OCI-LY3 (cell line): ENCODE results near the gene GJA1.
"Not testable (repeated sequence)": the region's sequence is repeated elsewhere in the genome, so short reads cannot be mapped to it uniquely, and the experiment has no call there.

ENCODE experiments used
- H2AFZ ChIP-seq: fragments of 200-600, 300-600 bp; shearing (Covaris generic); 2 replicates; pipeline ENCODE4 v1.6.0; 2014; ENCODE audit warnings: antibody characterized with exemption, low read depth, low read length
- H3K27ac ChIP-seq: fragments of 200-600, 300-600 bp; sonication (generic); 2 replicates; pipeline ENCODE4 v1.5.1; 2014; ENCODE audit warnings: mild to moderate bottlenecking, low read length, moderate library complexity, mixed read lengths
- H3K27me3 ChIP-seq: fragments of 200-600, 300-600 bp; sonication (generic); 2 replicates; pipeline ENCODE4 v1.6.1; 2014; ENCODE audit warnings: low read depth, low read length, mixed read lengths
- H3K36me3 ChIP-seq: fragments of 200-600, 300-600 bp; sonication (generic); replicated peaks from 2 replicates; pipeline ENCODE3; 2014; ENCODE audit warnings: low read depth, low read length, mixed read lengths
- H3K4me1 ChIP-seq: fragments of 300-600, 200-600 bp; sonication (generic); 2 replicates; pipeline ENCODE4 v1.6.1; 2014; ENCODE audit warnings: low read length, mixed read lengths
- H3K4me2 ChIP-seq: fragments of 200-600, 300-600 bp; sonication (generic); 2 replicates; pipeline ENCODE4 v1.6.1; 2014; ENCODE audit warnings: low read length, mixed read lengths
- H3K4me3 ChIP-seq: fragments of 300-600, 200-600 bp; sonication (generic); 2 replicates; pipeline ENCODE4 v1.5.1; 2014; ENCODE audit warnings: antibody characterized with exemption, mild to moderate bottlenecking, low read length, moderate library complexity
- H3K79me2 ChIP-seq: fragments of 300-600, 200-600 bp; shearing (Covaris generic); 2 replicates; pipeline ENCODE4 v1.6.1; 2014; ENCODE audit warnings: mild to moderate bottlenecking, low read length, mixed read lengths
- H3K9ac ChIP-seq: fragments of 300-600, 200-600 bp; shearing (Covaris generic); 2 replicates; pipeline ENCODE4 v1.6.0; 2014; ENCODE audit warnings: mild to moderate bottlenecking, low read length, moderate library complexity
- H3K9me3 ChIP-seq: fragments of 200-600, 300-600 bp; shearing (Covaris generic); 2 replicates; pipeline ENCODE4 v1.6.1; 2014; ENCODE audit warnings: low read length, mixed read lengths; ENCODE audit not compliant: insufficient read depth
- H4K20me1 ChIP-seq: fragments of 200-600, 300-600 bp; sonication (generic); 2 replicates; pipeline ENCODE4 v1.6.1; 2016; ENCODE audit warnings: low read length, mixed read lengths; ENCODE audit not compliant: insufficient read depth
- EZH2phosphoT487 ChIP-seq: fragments of 200-600 bp; shearing (Covaris generic); IDR thresholded peaks from 2 replicates; pipeline ENCODE4 v1.6.1; 2018; ENCODE audit warnings: antibody characterized with exemption, mixed run types, low read depth
- TF ChIP-seq, protein P1 (sequence below): fragments of 200-600, 300-600 bp; sonication (generic); IDR thresholded peaks from 2 replicates; pipeline ENCODE4 v1.5.1; 2014; ENCODE audit warnings: antibody characterized with exemption, low read length, low read depth

Gene GJA1

DNA sequence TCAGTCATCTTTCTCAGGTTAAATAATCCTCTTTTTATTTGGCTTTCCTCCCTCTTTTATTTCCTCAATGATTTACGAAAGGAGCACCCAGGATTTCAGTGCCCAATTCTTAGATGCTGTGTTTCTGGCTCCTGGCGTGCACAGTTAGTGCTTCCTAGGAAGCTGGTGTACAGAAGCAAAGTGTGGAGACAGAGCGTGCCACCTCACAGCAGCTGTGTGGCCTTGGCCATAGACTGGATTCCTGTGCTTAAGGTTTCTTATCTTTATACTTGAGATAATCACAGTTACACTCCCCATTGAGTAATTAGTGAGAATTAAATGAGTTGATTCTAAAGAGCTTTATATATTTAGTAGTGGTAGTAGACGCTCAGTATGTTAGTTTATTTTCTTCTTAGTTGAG lies 39.7 kb upstream of the GJA1 start:
- Histone ChIP-seq H2AFZ (no peak overlapping the region), H3K9me3 (no peaks in the 10 kb centered on the region), H3K4me1 (peaks cover 27% of the 10 kb centered on the region), H4K20me1 (no peaks in the 10 kb centered on the region), H3K4me3 (no peak overlapping the region), H3K36me3 (no peaks in the 10 kb centered on the region), H3K9ac (no peak overlapping the region), H3K79me2 (no peaks in the 10 kb centered on the region), H3K27me3 (no peaks in the 10 kb centered on the region), H3K4me2 (no peak overlapping the region), H3K27ac (no peak overlapping the region)
- TF ChIP-seq, protein P1, sequence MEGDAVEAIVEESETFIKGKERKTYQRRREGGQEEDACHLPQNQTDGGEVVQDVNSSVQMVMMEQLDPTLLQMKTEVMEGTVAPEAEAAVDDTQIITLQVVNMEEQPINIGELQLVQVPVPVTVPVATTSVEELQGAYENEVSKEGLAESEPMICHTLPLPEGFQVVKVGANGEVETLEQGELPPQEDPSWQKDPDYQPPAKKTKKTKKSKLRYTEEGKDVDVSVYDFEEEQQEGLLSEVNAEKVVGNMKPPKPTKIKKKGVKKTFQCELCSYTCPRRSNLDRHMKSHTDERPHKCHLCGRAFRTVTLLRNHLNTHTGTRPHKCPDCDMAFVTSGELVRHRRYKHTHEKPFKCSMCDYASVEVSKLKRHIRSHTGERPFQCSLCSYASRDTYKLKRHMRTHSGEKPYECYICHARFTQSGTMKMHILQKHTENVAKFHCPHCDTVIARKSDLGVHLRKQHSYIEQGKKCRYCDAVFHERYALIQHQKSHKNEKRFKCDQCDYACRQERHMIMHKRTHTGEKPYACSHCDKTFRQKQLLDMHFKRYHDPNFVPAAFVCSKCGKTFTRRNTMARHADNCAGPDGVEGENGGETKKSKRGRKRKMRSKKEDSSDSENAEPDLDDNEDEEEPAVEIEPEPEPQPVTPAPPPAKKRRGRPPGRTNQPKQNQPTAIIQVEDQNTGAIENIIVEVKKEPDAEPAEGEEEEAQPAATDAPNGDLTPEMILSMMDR: no peak
- TF ChIP-seq EZH2phosphoT487: no peak

DNA sequence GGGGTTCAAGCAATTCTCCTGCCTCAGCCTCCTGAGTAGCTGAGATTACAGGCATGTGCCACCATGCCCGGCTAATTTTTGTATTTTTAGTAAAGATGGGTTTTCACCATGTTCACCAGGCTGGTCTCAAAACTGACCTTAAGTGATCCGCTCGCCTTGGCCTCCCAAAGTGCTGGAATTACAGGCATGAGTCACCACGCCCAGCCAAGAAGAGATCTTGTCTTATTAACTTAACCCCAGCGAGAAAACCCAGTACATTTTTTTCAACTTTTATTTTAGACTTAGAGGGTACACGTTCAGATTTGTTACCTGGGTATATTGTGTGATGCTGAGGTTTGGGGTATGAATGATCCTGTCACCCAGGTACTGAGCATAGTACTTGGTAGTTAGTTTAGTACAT lies 38.3 kb upstream of the GJA1 start:
- H3K9me3 ChIP-seq, H3K79me2 ChIP-seq, H3K9ac ChIP-seq, H4K20me1 ChIP-seq, H3K4me2 ChIP-seq, H2AFZ ChIP-seq, H3K27me3 ChIP-seq, H3K36me3 ChIP-seq, H3K4me3 ChIP-seq, H3K27ac ChIP-seq: not testable (repeated sequence)
- H3K4me1 ChIP-seq: peaks cover 27% of the 10 kb centered on the region

DNA sequence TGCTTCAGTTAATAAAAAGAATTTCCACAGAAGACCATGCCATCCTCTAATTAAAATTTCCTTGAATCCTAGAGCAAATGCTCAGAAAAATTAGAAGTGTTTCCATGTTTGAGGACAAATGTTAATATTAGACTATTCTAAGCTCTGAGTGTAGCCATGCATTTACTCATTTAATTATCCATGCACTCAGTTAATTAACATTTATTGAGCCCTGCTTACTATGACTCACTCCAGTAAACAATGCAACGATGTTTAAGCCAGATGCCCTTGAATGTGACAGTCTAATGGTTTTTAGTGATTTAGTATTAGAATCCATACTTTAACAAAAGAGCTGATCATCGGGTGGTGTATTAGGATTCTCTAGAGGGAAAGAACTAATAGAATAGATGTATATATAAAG lies 37.3 kb upstream of the GJA1 start:
- Histone ChIP-seq H4K20me1 (no peaks in the 10 kb centered on the region), H3K4me2 (no peak overlapping the region), H3K4me1 (peaks cover 18% of the 10 kb centered on the region), H3K27ac (no peak overlapping the region), H3K4me3 (no peak overlapping the region), H3K27me3 (no peaks in the 10 kb centered on the region), H3K79me2 (no peaks in the 10 kb centered on the region), H2AFZ (no peak overlapping the region), H3K9ac (no peak overlapping the region), H3K9me3 (no peaks in the 10 kb centered on the region), H3K36me3 (no peaks in the 10 kb centered on the region)
- TF ChIP-seq EZH2phosphoT487: no peak
- TF ChIP-seq, protein P1: no peak

DNA sequence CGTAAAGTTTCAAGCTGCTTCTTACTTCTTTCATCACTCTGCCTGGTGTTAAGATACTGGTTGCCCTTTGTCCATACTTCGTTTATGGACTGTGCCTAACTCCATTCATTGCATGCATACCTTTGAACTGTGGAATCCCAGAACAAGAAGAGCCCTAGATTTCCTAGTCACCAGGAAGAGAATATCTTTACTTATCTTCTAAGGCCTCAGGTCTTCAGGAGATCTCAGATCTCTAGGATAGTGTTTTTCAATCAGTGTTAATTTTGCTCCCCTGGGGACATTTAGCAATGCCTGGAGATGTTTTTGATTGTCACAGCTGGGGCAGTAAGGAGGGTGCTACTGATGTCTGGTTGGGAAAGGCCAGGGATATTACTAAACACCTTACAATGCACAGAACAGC lies 35.5 kb upstream of the GJA1 start:
- H3K79me2 ChIP-seq: no peaks in the 10 kb centered on the region
- no peak for TF ChIP-seq EZH2phosphoT487
- TF ChIP-seq, protein P1: no peak

DNA sequence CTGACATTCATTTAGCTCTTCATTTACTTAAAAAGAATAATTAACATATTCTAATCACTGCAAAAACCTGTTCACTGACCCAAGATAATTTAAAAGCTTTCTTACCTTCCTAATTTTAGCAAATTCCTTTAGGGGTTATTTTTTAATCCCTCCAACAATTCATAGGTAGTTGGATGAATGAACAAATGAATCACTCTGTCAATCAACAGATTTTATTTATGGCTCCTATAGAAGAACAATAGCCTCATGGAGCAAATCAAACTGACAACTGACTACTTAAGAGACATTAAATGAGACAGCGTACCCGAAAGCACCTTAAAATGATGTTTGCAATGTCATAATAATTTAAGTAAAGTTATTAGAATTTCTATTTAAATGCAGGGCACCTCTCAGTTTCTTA lies 31.5 kb upstream of the GJA1 start:
- Histone ChIP-seq H3K27ac (no peak overlapping the region), H3K27me3 (no peaks in the 10 kb centered on the region), H3K9ac (no peak overlapping the region), H3K4me3 (no peak overlapping the region), H3K79me2 (no peaks in the 10 kb centered on the region), H3K36me3 (no peaks in the 10 kb centered on the region), H2AFZ (no peak overlapping the region), H3K9me3 (no peaks in the 10 kb centered on the region), H3K4me2 (no peak overlapping the region), H4K20me1 (no peaks in the 10 kb centered on the region), H3K4me1 (no peaks in the 10 kb centered on the region)
- TF ChIP-seq EZH2phosphoT487: no peak
- TF ChIP-seq, protein P1: no peak

More for the DNA sequence above, 35.5 kb upstream of the GJA1 start:
- H3K9me3 ChIP-seq: no peaks in the 10 kb centered on the region
- no peaks in the 10 kb centered on the region for H4K20me1 ChIP-seq
- H3K27me3 ChIP-seq: no peaks in the 10 kb centered on the region
- H3K4me1 ChIP-seq: peaks cover 10% of the 10 kb centered on the region
- no peak overlapping the region for H2AFZ ChIP-seq
- H3K9ac ChIP-seq: no peak overlapping the region
- H3K27ac ChIP-seq: no peak overlapping the region
- H3K4me3 ChIP-seq: no peak overlapping the region
- H3K36me3 ChIP-seq: no peaks in the 10 kb centered on the region
- H3K4me2 ChIP-seq: no peak overlapping the region
